Measurements from ENCODE around the gene MAST4.
"Not testable (repeated sequence)": the region's sequence is repeated elsewhere in the genome, so short reads cannot be mapped to it uniquely, and the experiment has no call there.

The MAST4 gene

GRCh38 chr5:67123819-67124218 lies 527.6 kb downstream of the MAST4 start:
- no peak for DNase-seq (ENCODE audit: low read depth, low spot score)

GRCh38 chr5:67124556-67124955 lies 528.4 kb downstream of the MAST4 start:
- DNase-seq (ENCODE audit: low read depth, low spot score): no peak

GRCh38 chr5:67127347-67127895 lies 531.2 kb downstream of the MAST4 start:
- not testable (repeated sequence) for DNase-seq (ENCODE audit: low read depth, low spot score)

- DNase-seq (ENCODE audit: low read depth, low spot score): no peak
These were observed 533.6 kb downstream of the MAST4 start for GRCh38 chr5:67129768-67130167.

GRCh38 chr5:67133217-67133616 lies 537.0 kb downstream of the MAST4 start:
- no peak for DNase-seq (ENCODE audit: low read depth, low spot score)

GRCh38 chr5:67133776-67134175 lies 537.6 kb downstream of the MAST4 start:
- DNase-seq (ENCODE audit: low read depth, low spot score): no peak

GRCh38 chr5:67135381-67135984 lies 539.3 kb downstream of the MAST4 start:
- DNase-seq (ENCODE audit: low read depth, low spot score): no peak

- DNase-seq (ENCODE audit: low read depth, low spot score): no peak
These were observed 542.8 kb downstream of the MAST4 start for GRCh38 chr5:67139030-67139429.

GRCh38 chr5:67140413-67140812 lies 544.2 kb downstream of the MAST4 start:
- no peak for DNase-seq (ENCODE audit: low read depth, low spot score)

- no peak for DNase-seq (ENCODE audit: low read depth, low spot score)
These were observed 545.5 kb downstream of the MAST4 start for GRCh38 chr5:67141644-67142043.

- no peak for DNase-seq (ENCODE audit: low read depth, low spot score)
These were observed 546.6 kb downstream of the MAST4 start for GRCh38 chr5:67142816-67143215.

- DNase-seq (ENCODE audit: low read depth, low spot score): no peak
These were observed 547.4 kb downstream of the MAST4 start for GRCh38 chr5:67143549-67143948.

- DNase-seq (ENCODE audit: low read depth, low spot score): no peak
These were observed 548.0 kb downstream of the MAST4 start for GRCh38 chr5:67144183-67144639.

GRCh38 chr5:67146574-67146973 lies 550.4 kb downstream of the MAST4 start:
- no peak for DNase-seq (ENCODE audit: low read depth, low spot score)

- DNase-seq (ENCODE audit: low read depth, low spot score): no peak
These were observed 550.8 kb downstream of the MAST4 start for GRCh38 chr5:67146981-67147380.

GRCh38 chr5:67147760-67148159 lies 551.6 kb downstream of the MAST4 start:
- DNase-seq (ENCODE audit: low read depth, low spot score): no peak

GRCh38 chr5:67149057-67149950 lies 553.1 kb downstream of the MAST4 start:
- DNase-seq (ENCODE audit: low read depth, low spot score): no peak

GRCh38 chr5:67149951-67150523 lies 553.8 kb downstream of the MAST4 start:
- DNase-seq (ENCODE audit: low read depth, low spot score): no peak

- no peak for DNase-seq (ENCODE audit: low read depth, low spot score)
These were observed 556.2 kb downstream of the MAST4 start for GRCh38 chr5:67152400-67152799.

GRCh38 chr5:67153292-67153691 lies 557.1 kb downstream of the MAST4 start:
- no peak for DNase-seq (ENCODE audit: low read depth, low spot score)

GRCh38 chr5:67154556-67155206 lies 558.5 kb downstream of the MAST4 start:
- no peak for DNase-seq (ENCODE audit: low read depth, low spot score)
